GM10847 (cell line): ENCODE measurements around the gene DMWD.

Experiments
- POLR2A ChIP-seq: IDR thresholded peaks from 2 replicates; pipeline ENCODE4 v1.6.1; 2011; ENCODE audit not compliant: insufficient read length; ENCODE audit errors: extremely low read depth

Gene DMWD

DNA sequence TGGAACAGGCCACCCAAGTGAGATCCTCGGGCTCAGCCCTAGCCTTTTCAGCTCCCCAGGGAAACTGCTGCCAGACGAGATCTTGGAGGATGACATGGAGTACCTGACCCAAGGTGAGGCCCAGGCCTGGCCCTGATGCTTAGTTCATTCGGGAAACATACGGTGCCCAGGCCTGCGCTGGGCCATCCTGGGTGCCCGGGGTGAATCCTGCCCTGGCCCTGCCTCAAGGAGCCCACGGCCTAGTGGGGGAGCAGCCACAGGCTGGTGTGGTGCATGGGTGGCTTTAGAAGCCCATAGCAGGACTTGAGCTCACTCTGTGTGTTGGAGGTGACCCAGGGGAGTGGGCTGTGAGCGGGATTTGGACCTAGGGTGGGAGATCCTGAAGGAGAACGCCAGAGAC is 33.7 kb downstream of the DMWD start:
- no peak for TF ChIP-seq POLR2A

DNA sequence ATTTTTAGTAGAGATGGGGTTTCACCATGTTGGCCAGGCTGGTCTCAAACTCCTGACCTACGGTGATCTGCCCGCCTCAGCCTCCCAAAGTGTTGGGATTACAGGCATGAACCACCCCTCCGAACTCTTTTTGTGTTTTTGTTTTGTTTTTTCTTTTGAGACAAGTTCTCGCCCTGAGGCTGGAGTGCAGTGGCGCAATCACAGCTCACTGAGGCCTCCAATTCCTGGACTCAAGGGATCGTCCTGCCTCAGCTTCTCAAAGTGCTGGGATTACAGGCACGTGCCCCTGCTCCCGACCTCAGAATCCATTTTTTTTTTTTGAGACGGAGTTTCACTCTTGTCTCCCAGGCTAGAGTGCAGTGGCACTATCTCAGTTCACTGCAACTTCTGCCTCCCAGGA is 35.0 kb downstream of the DMWD start:
- TF ChIP-seq POLR2A: no peak

DNA sequence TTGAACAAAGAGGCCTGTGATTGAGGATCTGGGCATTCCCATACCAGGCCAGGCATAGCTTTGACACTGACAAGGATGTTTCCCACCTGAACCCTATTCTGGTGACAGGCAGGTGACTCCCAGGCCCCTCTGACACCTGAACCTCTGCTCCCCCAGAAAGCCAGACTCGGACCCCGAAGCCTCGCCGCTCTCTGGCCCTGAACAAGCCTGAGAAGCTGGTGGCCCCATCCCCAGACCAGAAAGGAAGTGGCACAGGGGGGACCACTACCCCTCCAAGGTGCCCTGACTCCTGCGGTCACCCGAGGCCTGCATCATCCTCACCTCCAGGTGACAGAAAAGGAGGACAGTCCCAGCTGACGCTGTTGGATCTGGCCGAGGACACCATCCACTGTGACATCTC is 38.3 kb downstream of the DMWD start:
- TF ChIP-seq POLR2A: no peak

DNA sequence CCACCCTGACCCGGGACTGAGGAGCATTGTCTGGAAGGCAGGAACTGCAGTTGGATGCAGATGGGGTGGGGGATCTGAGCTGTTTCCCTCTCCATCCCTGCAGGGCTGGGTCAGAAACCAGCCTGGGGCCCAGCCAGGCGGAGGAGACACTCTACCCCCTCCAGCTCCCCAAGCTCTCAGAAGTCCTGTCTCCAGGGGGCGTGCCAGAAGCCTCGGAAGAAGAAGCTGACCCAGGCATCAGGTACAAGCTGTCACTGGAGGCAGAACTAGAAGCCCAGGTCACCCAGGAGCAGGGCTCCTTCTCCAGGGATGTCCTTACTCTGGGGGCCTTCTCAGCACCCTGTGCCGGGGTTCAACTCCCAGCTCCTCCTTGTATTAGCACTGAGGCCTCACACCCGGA is 39.1 kb downstream of the DMWD start:
- TF ChIP-seq POLR2A: no peak

GRCh38 chr19:45752639-45753038 is 40.0 kb downstream of the DMWD start:
- TF ChIP-seq POLR2A: no peak

GRCh38 chr19:45747513-45747912 is 45.1 kb downstream of the DMWD start:
- TF ChIP-seq POLR2A: no peak

GRCh38 chr19:45746866-45747265 is 45.8 kb downstream of the DMWD start:
- no peak for TF ChIP-seq POLR2A

- TF ChIP-seq POLR2A: no peak
Measured at GRCh38 chr19:45745606-45746005, 47.0 kb downstream of the DMWD start.

- TF ChIP-seq POLR2A: no peak
Measured at GRCh38 chr19:45742969-45743368, 49.7 kb downstream of the DMWD start.

DNA sequence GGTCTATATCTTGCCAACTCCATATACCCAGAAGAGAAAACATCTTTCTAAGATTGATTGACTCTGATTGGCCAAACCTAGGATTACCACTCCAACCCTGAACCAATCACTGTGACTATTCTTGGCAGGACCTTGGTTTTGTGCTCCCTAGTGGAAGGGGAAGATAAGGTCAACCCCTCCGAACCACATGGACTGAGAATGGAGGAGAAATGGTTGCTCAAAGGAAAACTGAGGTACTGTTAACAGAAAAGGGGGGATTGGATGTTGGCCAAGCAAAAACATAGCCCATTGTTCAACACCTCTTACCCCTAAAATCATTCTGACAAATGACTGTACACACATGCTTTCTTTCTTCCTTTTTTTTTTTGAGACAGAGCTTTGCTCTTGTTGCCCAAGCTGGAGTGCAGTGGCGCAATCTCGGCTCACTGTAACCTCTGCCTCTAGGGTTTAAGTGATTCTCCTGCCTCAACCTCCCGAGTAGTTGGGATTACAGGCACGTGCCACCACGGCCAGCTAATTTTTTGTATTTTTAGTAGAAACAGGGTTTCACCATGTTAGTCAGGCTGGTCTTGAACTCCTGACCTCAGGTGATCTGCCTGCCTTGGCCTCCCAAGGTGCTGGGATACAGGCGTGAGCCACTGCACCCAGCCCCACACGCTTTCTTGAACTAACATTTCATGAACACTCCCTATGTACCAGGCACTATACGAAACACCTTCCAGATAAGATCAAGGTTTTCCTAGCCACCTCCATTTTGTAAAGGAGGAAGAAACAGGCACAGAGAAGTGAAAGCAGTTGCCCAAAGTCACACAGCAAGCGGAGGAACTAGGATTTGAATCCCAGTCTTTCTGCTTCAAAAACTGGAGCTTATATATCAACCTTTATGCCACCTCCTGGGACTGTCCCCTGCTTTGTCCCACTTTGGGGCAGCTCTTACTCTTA is 52.9 kb downstream of the DMWD start:
- no peak for TF ChIP-seq POLR2A

DNA sequence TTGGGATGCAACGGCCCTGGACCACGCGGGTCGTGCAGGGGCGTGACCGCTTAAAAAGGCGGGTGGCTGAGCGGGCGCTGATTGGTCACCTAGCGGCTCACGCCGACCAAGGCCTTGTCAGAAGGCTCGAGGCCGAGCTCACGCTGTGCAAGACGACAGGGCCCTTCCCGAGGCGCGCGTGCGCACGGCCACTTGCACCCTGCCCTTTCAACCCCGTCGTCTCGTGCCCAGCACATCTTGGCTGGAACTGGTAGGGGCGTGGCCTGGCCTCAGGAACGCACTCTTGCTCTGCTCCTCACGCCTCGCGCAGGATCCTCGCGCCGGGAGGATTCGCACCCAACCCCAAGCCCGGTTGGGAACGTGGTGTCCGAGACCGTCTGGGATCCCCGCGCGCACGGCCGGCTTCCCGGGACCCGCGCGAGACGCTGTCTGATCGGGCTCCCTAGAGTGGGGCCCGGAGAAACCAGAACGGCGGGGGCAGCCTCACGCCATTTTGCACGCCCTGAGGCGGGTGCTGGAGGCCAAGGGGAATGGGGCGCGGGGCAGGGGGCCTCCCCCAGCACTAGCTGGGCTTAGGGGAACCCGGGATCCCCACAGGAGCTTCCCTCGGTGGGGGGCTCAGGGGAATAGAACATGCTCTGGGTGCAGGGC is 59.4 kb downstream of the DMWD start, which contains the start of gene MEIOSIN:
TSS of gene MEIOSIN (plus strand) at position 280 of the 651 bp plus-strand sequence. CDS start 1,938 bp downstream, outside the sequence.
- no peak for TF ChIP-seq POLR2A
